HG02870 (cell line): ENCODE data around the gene SLC7A6.
A peak's percentile ranks its signal among the peaks of the same experiment; 100 is the strongest.

Experiments
- ATAC-seq: cut with Tn5 transposase; IDR thresholded peaks from one replicate; pipeline ENCODE4 v1.9.1; 2021; ENCODE audit warnings: mild to moderate bottlenecking, moderate library complexity; ENCODE audit not compliant: unreplicated experiment

Gene SLC7A6

GRCh38 chr16:68264128-68265077 lies at the start of gene SLC7A6:
Gene SLC7A6 (plus strand): TSS chr16:68264526. CDS start chr16:68274727, 10,201 bp downstream.
- ATAC-seq = peak; percentile 50

DNA sequence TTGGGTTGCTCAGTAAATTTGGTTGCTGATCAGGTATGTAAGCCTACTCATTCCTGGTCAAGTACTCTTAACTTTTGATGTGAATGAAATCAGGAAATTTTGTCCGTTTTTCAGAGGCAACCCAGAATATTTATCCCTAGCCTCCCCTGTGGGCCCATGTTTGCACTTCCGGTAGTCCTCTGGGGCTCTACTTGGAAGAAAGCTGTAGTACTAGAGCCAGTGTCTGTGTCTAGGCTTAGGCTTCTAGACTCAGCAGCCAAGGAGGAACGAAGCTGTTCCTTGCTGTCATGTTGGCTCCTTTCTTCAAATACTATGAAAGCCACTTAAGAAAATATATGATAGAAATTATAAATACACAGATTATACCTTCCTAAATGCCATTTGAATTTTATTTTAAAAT lies 49.6 kb upstream of the SLC7A6 start:
- ATAC-seq = no peak

- no peak for ATAC-seq
These were observed 49.0 kb upstream of the SLC7A6 start for GRCh38 chr16:68215302-68215701.

DNA sequence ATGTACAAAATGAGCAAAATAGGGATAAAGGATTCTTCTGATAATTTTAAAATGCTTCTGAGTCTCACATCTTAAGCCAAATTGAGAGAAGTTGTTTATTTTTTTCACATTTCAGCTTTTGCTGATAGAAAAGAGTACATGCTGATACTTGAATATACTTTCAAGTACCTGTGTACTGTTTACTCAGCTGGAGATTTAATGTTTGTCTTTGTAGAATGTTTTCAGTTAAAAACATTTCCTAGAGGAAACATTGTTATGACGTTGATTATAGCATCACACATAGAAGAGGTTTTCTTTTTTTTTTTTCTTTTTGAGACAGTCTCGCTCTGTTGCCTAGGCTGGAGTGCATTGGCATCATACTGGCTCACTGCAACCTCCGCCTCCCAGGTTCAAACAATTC lies 48.1 kb upstream of the SLC7A6 start:
- ATAC-seq = no peak

- no peak for ATAC-seq
These were observed 46.8 kb upstream of the SLC7A6 start for GRCh38 chr16:68217506-68217905.

- ATAC-seq = no peak
These were observed 44.5 kb upstream of the SLC7A6 start for GRCh38 chr16:68219725-68220351.

- ATAC-seq = no peak
These were observed 41.3 kb upstream of the SLC7A6 start for GRCh38 chr16:68223072-68223471.

DNA sequence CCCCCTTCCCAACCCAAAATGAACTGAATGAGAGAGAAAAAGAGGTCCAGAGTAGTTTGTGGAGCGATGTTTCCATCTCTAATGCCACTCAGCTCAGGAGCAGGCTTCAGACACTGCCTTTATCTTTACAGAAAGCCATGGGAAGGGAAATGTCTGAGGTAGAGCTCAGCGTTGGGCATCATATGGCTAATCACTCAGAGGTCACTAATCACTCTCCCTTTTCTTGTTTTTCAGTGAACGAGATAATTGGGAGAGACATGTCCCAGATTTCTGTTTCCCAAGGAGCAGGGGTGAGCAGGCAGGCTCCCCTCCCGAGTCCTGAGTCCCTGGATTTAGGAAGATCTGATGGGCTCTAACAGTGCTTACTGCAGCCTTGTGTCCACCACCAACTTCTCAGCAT lies 38.2 kb upstream of the SLC7A6 start:
- no peak for ATAC-seq

DNA sequence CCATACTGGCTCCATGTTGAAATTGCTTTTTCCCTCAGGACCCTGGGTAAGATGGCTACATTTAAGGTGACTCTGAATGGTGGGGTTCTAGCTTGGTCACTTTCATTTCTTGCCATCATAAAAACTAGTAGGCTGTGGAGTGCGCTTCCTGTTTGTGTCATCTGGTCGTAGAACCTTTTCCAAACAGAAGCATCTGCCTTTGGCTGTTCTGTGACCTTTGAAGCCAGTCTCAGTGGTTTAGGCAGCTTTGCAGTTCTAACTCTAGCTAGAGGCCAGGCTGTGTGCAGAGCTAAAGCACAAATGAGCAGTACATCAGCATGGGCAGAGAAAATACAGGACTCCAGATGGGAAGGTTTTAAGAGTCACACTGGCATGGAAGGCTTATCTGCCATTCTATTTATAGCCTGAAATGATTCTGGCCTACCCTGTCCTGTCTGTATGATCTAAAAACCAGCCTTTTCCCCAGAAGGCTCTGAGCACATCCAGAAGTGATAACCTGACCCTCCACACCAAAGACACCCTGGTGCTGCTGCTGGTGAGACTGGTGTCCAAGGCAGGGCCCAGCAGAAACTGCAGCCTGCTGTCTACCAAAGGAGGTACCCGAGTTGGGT lies 37.0 kb upstream of the SLC7A6 start:
- ATAC-seq = no peak

- ATAC-seq = no peak
These were observed 36.3 kb upstream of the SLC7A6 start for GRCh38 chr16:68227850-68228553.

GRCh38 chr16:68228652-68229051 lies 35.7 kb upstream of the SLC7A6 start:
- no peak for ATAC-seq

DNA sequence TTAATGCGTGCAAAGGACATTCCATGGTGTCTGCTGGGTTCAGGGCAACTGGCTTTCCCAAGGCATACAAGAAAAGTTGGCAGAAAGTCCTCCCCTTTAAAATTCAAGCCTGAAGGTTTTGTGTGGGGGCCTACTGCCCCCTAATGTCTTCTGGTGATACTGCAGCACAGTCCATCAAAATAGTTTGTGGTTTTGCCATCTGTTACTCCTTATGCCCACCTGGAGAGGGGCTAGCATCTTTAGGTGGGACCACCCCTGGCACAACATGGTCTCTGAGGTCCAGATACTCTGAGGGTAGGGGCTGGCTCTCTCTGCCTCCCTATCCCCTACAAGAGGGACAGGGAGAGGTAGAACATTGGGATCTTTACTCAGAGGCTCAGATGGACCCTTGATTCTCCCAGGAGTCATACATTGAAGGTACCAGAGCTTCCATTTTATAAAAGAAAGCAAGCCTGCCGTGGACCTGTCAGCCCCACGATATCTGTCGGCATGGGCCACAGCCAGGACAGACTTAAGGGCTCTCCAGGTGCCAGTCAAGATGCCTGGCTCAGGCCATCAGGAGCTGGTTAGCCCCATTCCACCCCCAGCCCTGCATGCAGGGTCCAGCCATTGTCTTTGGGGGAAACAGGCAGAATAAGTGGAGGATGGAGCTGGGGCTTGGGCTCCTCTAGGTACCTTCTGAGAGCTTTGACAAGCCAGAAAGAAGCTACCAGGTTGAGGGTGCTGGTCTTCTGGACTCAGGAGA lies 34.7 kb upstream of the SLC7A6 start:
- no peak for ATAC-seq

GRCh38 chr16:68230176-68230571 lies 34.2 kb upstream of the SLC7A6 start:
- ATAC-seq = no peak

GRCh38 chr16:68230956-68231355 lies 33.4 kb upstream of the SLC7A6 start:
- ATAC-seq = no peak

DNA sequence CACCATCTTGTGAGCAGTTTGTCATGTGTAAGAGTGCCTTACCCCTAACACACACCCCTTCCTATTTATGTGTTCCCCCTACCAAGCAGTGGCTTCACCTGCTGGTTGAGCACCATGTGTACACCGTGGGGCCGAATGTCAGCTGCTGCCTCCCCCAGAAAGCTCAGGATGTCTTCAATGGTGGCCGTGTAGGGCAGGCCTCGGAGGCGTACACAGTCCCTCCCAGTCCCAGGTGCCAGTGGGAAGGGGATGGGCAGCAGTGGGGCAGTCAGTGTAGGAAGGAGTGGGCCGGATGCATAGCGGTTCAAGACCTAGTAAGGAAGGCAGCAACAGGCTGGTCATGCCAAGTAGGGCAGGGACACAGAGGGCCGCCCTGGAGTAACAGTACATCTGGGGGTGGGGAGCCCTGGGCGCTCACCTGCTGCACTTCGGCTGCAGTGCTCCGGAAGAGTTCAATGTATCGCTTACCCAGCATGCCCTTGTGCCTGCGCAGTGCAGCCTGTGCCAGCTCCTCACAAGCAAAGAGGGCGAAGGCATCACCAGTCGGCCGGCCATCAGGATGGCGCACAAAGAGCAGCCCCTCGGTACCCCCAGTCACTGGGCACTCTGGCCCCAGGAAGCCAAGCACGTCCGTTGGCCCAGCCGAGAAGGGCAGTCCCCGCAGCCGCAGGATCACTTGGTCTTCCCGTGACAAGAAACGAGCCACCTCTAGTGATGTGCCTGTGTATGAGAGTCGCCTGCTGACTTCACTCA lies 32.8 kb upstream of the SLC7A6 start:
- ATAC-seq = no peak

GRCh38 chr16:68232335-68232734 lies 32.0 kb upstream of the SLC7A6 start:
- no peak for ATAC-seq

GRCh38 chr16:68233085-68233834 lies 31.1 kb upstream of the SLC7A6 start:
- no peak for ATAC-seq

- ATAC-seq = no peak
These were observed 30.5 kb upstream of the SLC7A6 start for GRCh38 chr16:68233835-68234187.
